ENCODE data around the gene PRR29. TPM values are rescaled to one million over a fixed set of nuclear protein-coding genes. Genes with fewer than 3 reads are reported as not detected.

PRR29 gene
- total and polyA plus RNA-seq, 8 donors, result 0.08 to 0.92 (median 0.50) TPM; not detected in 5

DNA sequence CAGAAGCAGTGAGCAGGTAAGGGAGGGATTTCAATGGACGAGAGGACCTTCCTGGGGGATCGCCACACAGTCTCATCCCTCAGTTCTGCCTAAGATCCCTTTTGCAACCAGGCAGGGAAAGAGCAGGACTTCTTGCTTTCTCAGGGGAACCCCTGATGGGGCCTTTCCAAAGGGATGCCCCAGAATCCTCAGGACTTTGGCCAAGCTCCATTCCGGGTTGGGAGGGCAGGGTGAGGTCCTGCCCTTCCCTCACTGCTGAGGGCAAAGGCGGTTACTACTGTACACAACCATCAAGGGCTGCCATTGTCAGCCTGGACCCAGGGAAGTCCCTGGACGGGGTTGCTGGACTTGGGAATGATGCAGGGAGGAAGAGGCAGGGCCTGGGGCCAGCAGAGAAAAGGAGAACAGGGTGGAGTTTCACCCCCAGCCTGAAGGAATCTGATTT, 9.7 kb downstream of the PRR29 start:
- WGBS, 5 donors, result 50 to 58% (median 55%) methylated on average over 4 to 5 of the region's 5 CpGs
- Histone ChIP-seq H3K27ac (peak overlapping the region in 4 of 5 donors; percentile 15 to 56 (median 34)), H3K4me1 (peaks cover 0 to 40% (median 23%) of the 10 kb centered on the region in 4 donors), H3K9me3 (peaks cover 0 to 3% (median 0%) of the 10 kb centered on the region in 4 donors), H3K27me3 (no peaks in the 10 kb centered on the region), H3K4me3 (no peak overlapping the region), H3K36me3 (peaks cover 0 to 12% (median 2%) of the 10 kb centered on the region in 4 donors)
- intact Hi-C loops (cut with DNase I; ENCODE audit: low total_unique reads), result no loop called here
- DNase-seq, result peak in 1 of 2 donors; percentile 68
- TF ChIP-seq POLR2A (IDR thresholded peaks at IDR 0.05) (no peak), EP300 (IDR thresholded peaks at IDR 0.05) (no peak), CTCF (IDR thresholded peaks at IDR 0.05) (no peak), POLR2AphosphoS5 (IDR thresholded peaks at IDR 0.05) (no peak)

- no peak for DNase-seq
- Histone ChIP-seq H3K27me3 (no peaks in the 10 kb centered on the region), H3K4me3 (no peak overlapping the region), H3K36me3 (peaks cover 0 to 7% (median 2%) of the 10 kb centered on the region in 4 donors), H3K4me1 (peaks cover 0 to 40% (median 23%) of the 10 kb centered on the region in 4 donors), H3K27ac (peak overlapping the region in 1 of 5 donors; percentile 56), H3K9me3 (peaks cover 0 to 3% (median 0%) of the 10 kb centered on the region in 4 donors)
- TF ChIP-seq CTCF (IDR thresholded peaks at IDR 0.05) (no peak), POLR2AphosphoS5 (IDR thresholded peaks at IDR 0.05) (no peak), POLR2A (IDR thresholded peaks at IDR 0.05) (no peak), EP300 (IDR thresholded peaks at IDR 0.05) (no peak)
- intact Hi-C loops (cut with DNase I; ENCODE audit: low total_unique reads), result no loop called here
- whole genome bisulfite sequencing, 5 donors, result 78 to 84% (median 79%) methylated on average over 5 of the region's 5 CpGs
Measured at GRCh38 chr17:64008346-64008745, 10.2 kb downstream of the PRR29 start.

DNA sequence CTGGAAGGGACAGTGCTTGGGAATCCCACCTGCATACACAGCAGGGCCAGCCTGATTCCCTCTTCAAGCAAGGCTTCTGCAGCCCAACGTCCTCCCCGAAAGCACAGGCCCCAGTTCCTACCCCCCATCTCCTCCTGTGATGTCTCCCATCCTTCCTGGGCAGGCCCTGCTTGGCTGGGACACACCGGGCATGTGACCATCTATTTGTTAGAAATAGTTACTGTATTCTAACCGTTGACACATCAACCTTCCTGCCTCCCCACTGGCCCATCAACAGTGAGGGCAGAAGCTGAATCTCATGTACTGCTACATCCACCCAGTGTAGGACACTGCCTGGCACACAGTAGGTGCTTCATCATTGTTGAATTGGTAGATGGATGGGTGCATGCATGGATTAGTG, 10.7 kb downstream of the PRR29 start:
- intact Hi-C loops (cut with DNase I; ENCODE audit: low total_unique reads), result no loop called here
- H3K4me3 ChIP-seq, result no peak overlapping the region
- TF ChIP-seq EP300 (IDR thresholded peaks at IDR 0.05) (no peak), POLR2A (IDR thresholded peaks at IDR 0.05) (no peak), CTCF (IDR thresholded peaks at IDR 0.05) (no peak), POLR2AphosphoS5 (IDR thresholded peaks at IDR 0.05) (no peak)
- peaks cover 0 to 40% (median 23%) of the 10 kb centered on the region in 4 donors for H3K4me1 ChIP-seq
- peak overlapping the region in 1 of 5 donors; percentile 56 for H3K27ac ChIP-seq
- H3K27me3 ChIP-seq, result no peaks in the 10 kb centered on the region
- peaks cover 0 to 5% (median 0%) of the 10 kb centered on the region in 4 donors for H3K36me3 ChIP-seq
- peaks cover 0 to 3% (median 0%) of the 10 kb centered on the region in 4 donors for H3K9me3 ChIP-seq
- no peak for DNase-seq
- 61 to 83% (median 74%) methylated on average over 4 of the region's 4 CpGs for WGBS, 5 donors

DNA sequence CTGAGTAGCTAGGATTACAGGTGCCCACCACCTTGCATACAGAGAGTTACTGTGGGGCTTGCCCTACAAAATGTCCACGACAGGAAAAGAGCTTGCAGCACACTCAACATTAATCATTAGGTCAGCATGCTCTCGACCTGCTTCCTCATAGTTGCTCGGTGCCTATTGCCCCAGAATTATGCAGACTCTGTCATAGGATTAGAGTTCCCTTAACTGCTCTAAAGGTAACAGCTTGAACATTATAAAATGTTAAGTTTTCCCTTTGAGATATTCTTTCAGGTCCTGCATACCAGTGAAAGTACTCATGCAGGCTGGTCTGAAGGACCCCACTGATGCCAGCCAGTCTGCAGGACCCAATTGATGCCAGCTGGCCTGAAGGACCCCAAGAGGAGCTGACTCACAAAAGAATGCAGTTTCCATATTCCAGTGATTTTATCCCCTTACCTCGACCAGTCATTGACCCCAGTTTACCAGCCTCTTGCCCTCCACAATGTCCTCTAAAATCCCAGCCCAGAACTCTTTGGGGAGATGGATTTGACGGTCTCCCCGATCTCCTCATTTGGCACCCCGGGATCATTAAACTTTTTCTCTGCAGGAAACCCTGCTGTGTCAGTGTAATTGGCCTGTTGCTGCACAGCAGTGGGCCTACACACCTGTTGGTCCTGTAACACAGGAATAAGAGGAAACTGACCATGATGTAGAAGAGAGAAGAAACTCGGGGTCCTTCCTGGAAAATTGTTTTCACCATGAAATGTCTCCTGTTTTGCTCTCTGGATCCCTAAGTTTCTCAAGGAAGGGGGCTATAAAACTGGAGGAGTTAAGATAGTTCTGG, 11.6 kb downstream of the PRR29 start:
- intact Hi-C loops (cut with DNase I; ENCODE audit: low total_unique reads), result no loop called here
- peak overlapping the region in 1 of 5 donors; percentile 14 for H3K27ac ChIP-seq
- H3K9me3 ChIP-seq, result peaks cover 0 to 3% (median 0%) of the 10 kb centered on the region in 4 donors
- 62 to 70% (median 66%) methylated on average over 8 of the region's 8 CpGs for WGBS, 5 donors
- peak in 1 of 2 donors; percentile 60 for DNase-seq
- TF ChIP-seq CTCF (IDR thresholded peaks at IDR 0.05), result no peak
- TF ChIP-seq POLR2AphosphoS5 (IDR thresholded peaks at IDR 0.05), result no peak
- TF ChIP-seq POLR2A (IDR thresholded peaks at IDR 0.05), result no peak
- no peak for TF ChIP-seq EP300 (IDR thresholded peaks at IDR 0.05)
- no peak overlapping the region for H3K4me3 ChIP-seq
- H3K4me1 ChIP-seq, result peaks cover 0 to 40% (median 24%) of the 10 kb centered on the region in 4 donors
- H3K27me3 ChIP-seq, result no peaks in the 10 kb centered on the region
- no peaks in the 10 kb centered on the region for H3K36me3 ChIP-seq

All from stomach (tissue), 9 donors.